ENCODE results near the gene LEPR. TPM values are rescaled to one million over a fixed set of nuclear protein-coding genes. Genes with fewer than 3 reads are reported as not detected.

The LEPR gene, protein sequence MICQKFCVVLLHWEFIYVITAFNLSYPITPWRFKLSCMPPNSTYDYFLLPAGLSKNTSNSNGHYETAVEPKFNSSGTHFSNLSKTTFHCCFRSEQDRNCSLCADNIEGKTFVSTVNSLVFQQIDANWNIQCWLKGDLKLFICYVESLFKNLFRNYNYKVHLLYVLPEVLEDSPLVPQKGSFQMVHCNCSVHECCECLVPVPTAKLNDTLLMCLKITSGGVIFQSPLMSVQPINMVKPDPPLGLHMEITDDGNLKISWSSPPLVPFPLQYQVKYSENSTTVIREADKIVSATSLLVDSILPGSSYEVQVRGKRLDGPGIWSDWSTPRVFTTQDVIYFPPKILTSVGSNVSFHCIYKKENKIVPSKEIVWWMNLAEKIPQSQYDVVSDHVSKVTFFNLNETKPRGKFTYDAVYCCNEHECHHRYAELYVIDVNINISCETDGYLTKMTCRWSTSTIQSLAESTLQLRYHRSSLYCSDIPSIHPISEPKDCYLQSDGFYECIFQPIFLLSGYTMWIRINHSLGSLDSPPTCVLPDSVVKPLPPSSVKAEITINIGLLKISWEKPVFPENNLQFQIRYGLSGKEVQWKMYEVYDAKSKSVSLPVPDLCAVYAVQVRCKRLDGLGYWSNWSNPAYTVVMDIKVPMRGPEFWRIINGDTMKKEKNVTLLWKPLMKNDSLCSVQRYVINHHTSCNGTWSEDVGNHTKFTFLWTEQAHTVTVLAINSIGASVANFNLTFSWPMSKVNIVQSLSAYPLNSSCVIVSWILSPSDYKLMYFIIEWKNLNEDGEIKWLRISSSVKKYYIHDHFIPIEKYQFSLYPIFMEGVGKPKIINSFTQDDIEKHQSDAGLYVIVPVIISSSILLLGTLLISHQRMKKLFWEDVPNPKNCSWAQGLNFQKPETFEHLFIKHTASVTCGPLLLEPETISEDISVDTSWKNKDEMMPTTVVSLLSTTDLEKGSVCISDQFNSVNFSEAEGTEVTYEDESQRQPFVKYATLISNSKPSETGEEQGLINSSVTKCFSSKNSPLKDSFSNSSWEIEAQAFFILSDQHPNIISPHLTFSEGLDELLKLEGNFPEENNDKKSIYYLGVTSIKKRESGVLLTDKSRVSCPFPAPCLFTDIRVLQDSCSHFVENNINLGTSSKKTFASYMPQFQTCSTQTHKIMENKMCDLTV
- total RNA-seq = 10 to 100 TPM in 3 of 4 donors, 1 to 10 TPM in 1; 10.0 to 27.3 (median 14.1) TPM

- H3K27me3 ChIP-seq = no peaks in the 10 kb centered on the region
- 0% methylated on average over 26 of the region's 60 CpGs for WGBS
- H3K4me1 ChIP-seq = peaks cover 14 to 51% (median 44%) of the 10 kb centered on the region in 4 donors
- peak within 1 kb of the TSS; percentile 82 to 93 (median 88) for H3K4me3 ChIP-seq
- TF ChIP-seq POLR2A (IDR thresholded peaks at IDR 0.05; ENCODE audit: low read depth) = peak; percentile 74
- no peak for TF ChIP-seq EP300 (IDR thresholded peaks at IDR 0.05)
- TF ChIP-seq POLR2AphosphoS5 (IDR thresholded peaks at IDR 0.05) = peak; percentile 89 to 96
- intact Hi-C loops (cut with DNase I) = loop anchor here (5.0 to 10.0 kb wide), 2 partner anchors 166 to 268 kb away; no protein-coding TSS in a partner anchor
- no peaks in the 10 kb centered on the region for H3K9me3 ChIP-seq
- peak within 1 kb of the TSS; percentile 94 to 99 (median 98) for H3K27ac ChIP-seq (replicated peaks in 1 of 4)
- no peak for DNase-seq (ENCODE audit: extremely low spot score)
- H3K36me3 ChIP-seq = peaks cover under 1 to 5% (median 2%) of the 10 kb centered on the region in 4 donors
Observed at GRCh38 chr1:65420590-65421350, at the start of gene LEPR, which contains the start of gene LEPROT. Gene LEPR, plus strand, starts transcription at chr1:65420668. Its CDS starts 144,898 bp downstream, at chr1:65565566. Gene LEPROT, plus strand, starts transcription at chr1:65420668. Its CDS starts 57 bp downstream, at chr1:65420725.

- TF ChIP-seq POLR2AphosphoS5 (IDR thresholded peaks at IDR 0.05) (no peak), POLR2A (IDR thresholded peaks at IDR 0.05; ENCODE audit: low read depth) (no peak), EP300 (IDR thresholded peaks at IDR 0.05) (no peak)
- TF ChIP-seq, protein P1, sequence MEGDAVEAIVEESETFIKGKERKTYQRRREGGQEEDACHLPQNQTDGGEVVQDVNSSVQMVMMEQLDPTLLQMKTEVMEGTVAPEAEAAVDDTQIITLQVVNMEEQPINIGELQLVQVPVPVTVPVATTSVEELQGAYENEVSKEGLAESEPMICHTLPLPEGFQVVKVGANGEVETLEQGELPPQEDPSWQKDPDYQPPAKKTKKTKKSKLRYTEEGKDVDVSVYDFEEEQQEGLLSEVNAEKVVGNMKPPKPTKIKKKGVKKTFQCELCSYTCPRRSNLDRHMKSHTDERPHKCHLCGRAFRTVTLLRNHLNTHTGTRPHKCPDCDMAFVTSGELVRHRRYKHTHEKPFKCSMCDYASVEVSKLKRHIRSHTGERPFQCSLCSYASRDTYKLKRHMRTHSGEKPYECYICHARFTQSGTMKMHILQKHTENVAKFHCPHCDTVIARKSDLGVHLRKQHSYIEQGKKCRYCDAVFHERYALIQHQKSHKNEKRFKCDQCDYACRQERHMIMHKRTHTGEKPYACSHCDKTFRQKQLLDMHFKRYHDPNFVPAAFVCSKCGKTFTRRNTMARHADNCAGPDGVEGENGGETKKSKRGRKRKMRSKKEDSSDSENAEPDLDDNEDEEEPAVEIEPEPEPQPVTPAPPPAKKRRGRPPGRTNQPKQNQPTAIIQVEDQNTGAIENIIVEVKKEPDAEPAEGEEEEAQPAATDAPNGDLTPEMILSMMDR (IDR thresholded peaks at IDR 0.05) = no peak
- Histone ChIP-seq H3K9me3 (no peaks in the 10 kb centered on the region), H3K27me3 (no peaks in the 10 kb centered on the region), H3K27ac (replicated peaks in 1 of 4) (no peak overlapping the region), H3K4me1 (peaks cover 0 to 9% (median 5%) of the 10 kb centered on the region in 4 donors), H3K4me3 (no peak overlapping the region), H3K36me3 (no peaks in the 10 kb centered on the region)
- intact Hi-C loops (cut with DNase I) = no loop called here
- 88% methylated on average over 3 of the region's 3 CpGs for WGBS
- DNase-seq (ENCODE audit: extremely low spot score) = no peak
Observed at GRCh38 chr1:65371544-65371943, 48.9 kb upstream of the LEPR start.

DNA sequence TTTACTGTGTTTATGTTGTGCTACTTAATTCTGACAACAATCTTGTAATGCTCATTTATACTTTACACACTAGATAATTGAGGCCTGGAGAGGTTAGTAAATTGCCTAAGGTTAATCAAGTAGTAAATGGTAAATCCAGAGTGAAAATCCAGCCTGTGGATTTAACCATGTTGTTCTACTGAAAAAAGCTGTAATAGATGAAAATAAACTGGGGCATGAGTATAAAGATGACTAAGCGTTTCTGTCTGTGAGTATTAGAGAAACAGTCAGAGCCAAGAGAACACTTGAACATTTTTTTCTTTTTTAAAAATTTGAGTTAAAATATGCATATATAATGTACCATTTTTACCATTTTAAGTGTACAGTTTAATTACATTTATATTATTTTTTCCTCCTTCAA is 47.9 kb upstream of the LEPR start:
- intact Hi-C loops (cut with DNase I) = no loop called here
- Histone ChIP-seq H3K4me3 (no peak overlapping the region), H3K9me3 (no peaks in the 10 kb centered on the region), H3K27me3 (no peaks in the 10 kb centered on the region), H3K27ac (replicated peaks in 1 of 4) (no peak overlapping the region), H3K36me3 (no peaks in the 10 kb centered on the region), H3K4me1 (peaks cover 0 to 7% (median 4%) of the 10 kb centered on the region in 4 donors)
- TF ChIP-seq, protein P1 (IDR thresholded peaks at IDR 0.05) = no peak
- no peak for TF ChIP-seq POLR2A (IDR thresholded peaks at IDR 0.05; ENCODE audit: low read depth)
- no peak for TF ChIP-seq POLR2AphosphoS5 (IDR thresholded peaks at IDR 0.05)
- TF ChIP-seq EP300 (IDR thresholded peaks at IDR 0.05) = no peak
- WGBS = 69% methylated on average over 1 of the region's 1 CpG
- no peak for DNase-seq (ENCODE audit: extremely low spot score)

GRCh38 chr1:65377496-65378246 is 42.8 kb upstream of the LEPR start:
- H3K36me3 ChIP-seq = no peaks in the 10 kb centered on the region
- DNase-seq (ENCODE audit: extremely low spot score) = peak; percentile 60
- H3K4me1 ChIP-seq = no peaks in the 10 kb centered on the region
- intact Hi-C loops (cut with DNase I) = no loop called here
- no peak overlapping the region for H3K27ac ChIP-seq (replicated peaks in 1 of 4)
- H3K9me3 ChIP-seq = no peaks in the 10 kb centered on the region
- TF ChIP-seq POLR2A (IDR thresholded peaks at IDR 0.05; ENCODE audit: low read depth) (no peak), POLR2AphosphoS5 (IDR thresholded peaks at IDR 0.05) (no peak), EP300 (IDR thresholded peaks at IDR 0.05) (no peak)
- TF ChIP-seq, protein P1 (IDR thresholded peaks at IDR 0.05) = no peak
- WGBS = 81% methylated on average over 4 of the region's 4 CpGs
- no peak overlapping the region for H3K4me3 ChIP-seq
- no peaks in the 10 kb centered on the region for H3K27me3 ChIP-seq

All from esophagus muscularis mucosa (tissue), 4 donors.